GM12891 (cell line): ENCODE results near the gene IL1RAPL1.

ENCODE experiments used
- DNase-seq: peaks from one replicate; pipeline ENCODE4 v3.0.0; 2011; ENCODE audit warnings: low spot score; ENCODE audit not compliant: insufficient read length
- FAIRE-seq: peaks from 2 replicates; lab custom pipeline; 2011; peaks lifted over from hg19 to GRCh38; lab: Jason Lieb, UNC
- PAX5 ChIP-seq: IDR thresholded peaks from 2 replicates; pipeline ENCODE4 v1.6.1; 2011; ENCODE audit warnings: low read length, moderate library complexity, mild to moderate bottlenecking; ENCODE audit not compliant: insufficient read depth, severe bottlenecking
- POLR2A ChIP-seq: IDR thresholded peaks from 2 replicates; pipeline ENCODE4 v1.6.1; 2011; ENCODE audit warnings: low read depth, low read length, control low read depth
- POLR2AphosphoS5 ChIP-seq: IDR thresholded peaks from 2 replicates; pipeline ENCODE4 v1.6.1; 2011; ENCODE audit warnings: low read depth, low read length, control low read depth
- POU2F2 ChIP-seq: IDR thresholded peaks from 2 replicates; pipeline ENCODE4 v1.6.1; 2011; ENCODE audit warnings: low read depth, mild to moderate bottlenecking, control low read depth, low read length, moderate library complexity
- SPI1 ChIP-seq: IDR thresholded peaks from 2 replicates; pipeline ENCODE4 v1.6.1; 2011; ENCODE audit warnings: low read depth, low read length, control low read depth
- TAF1 ChIP-seq: IDR thresholded peaks from 2 replicates; pipeline ENCODE4 v1.6.1; 2011; ENCODE audit warnings: low read depth, low read length, control low read depth

Gene IL1RAPL1

DNA sequence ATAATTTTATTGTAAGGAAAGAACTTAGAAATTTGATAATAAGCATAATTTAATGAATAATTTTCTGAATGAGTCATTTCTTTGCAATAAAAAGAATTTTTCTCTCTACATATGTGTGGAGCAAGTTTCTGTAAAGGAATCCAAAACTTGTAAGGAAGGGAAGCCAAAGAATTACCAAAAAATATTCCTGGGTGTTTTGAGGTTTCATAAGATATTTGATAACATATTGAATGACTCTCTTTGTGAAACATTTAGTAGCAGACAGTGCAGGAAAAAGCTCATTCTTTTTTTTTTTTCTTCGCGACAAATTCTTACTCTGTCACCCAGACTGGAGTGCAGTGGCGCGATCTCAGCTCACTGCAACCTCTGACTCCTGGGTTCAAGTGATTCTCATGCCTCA lies 1159.1 kb downstream of the IL1RAPL1 start:
- FAIRE-seq (no peak), DNase-seq (no peak)
- TF ChIP-seq POLR2AphosphoS5 (no peak), TAF1 (no peak), POLR2A (no peak), POU2F2 (no peak), PAX5 (no peak), SPI1 (no peak)

GRCh38 chrX:29762006-29762405 lies 1174.8 kb downstream of the IL1RAPL1 start:
- FAIRE-seq: no peak
- TF ChIP-seq POLR2AphosphoS5 (no peak), TAF1 (no peak), SPI1 (no peak), PAX5 (no peak), POLR2A (no peak), POU2F2 (no peak)
- no peak for DNase-seq

GRCh38 chrX:29775890-29776289 lies 1188.6 kb downstream of the IL1RAPL1 start:
- DNase-seq (no peak), FAIRE-seq (no peak)
- TF ChIP-seq PAX5 (no peak), SPI1 (no peak), POLR2AphosphoS5 (no peak), POU2F2 (no peak), TAF1 (no peak), POLR2A (no peak)

DNA sequence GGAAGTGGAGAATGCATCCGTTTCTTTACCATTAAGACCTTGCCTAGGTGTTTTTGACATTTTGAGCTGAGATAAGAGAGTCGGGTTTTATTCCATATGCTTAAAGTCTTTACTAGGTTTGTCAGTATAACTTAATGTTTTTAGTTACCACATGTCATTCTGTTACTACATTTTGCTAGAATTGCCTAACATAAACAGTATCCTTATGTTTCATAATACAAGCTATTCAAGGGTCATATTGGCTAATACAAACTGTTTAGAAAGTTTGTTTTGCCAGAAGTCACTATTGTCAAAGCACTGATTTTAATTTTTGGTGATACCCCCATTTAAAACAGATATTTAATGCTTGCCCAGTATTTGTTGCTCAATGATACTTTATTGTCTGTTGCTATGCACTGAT lies 1200.4 kb downstream of the IL1RAPL1 start:
- no peak for DNase-seq
- FAIRE-seq: no peak
- no peak for TF ChIP-seq TAF1
- no peak for TF ChIP-seq SPI1
- no peak for TF ChIP-seq POLR2A
- TF ChIP-seq PAX5: no peak
- TF ChIP-seq POLR2AphosphoS5: no peak
- no peak for TF ChIP-seq POU2F2

GRCh38 chrX:29788991-29789699 lies 1201.9 kb downstream of the IL1RAPL1 start:
- DNase-seq (no peak), FAIRE-seq (no peak)
- no peak for TF ChIP-seq POU2F2
- no peak for TF ChIP-seq SPI1
- TF ChIP-seq POLR2AphosphoS5: no peak
- TF ChIP-seq PAX5: no peak
- no peak for TF ChIP-seq TAF1
- TF ChIP-seq POLR2A: no peak

GRCh38 chrX:29792335-29792734 lies 1205.1 kb downstream of the IL1RAPL1 start:
- FAIRE-seq (no peak), DNase-seq (no peak)
- TF ChIP-seq PAX5: no peak
- no peak for TF ChIP-seq POU2F2
- TF ChIP-seq POLR2A: no peak
- no peak for TF ChIP-seq TAF1
- TF ChIP-seq POLR2AphosphoS5: no peak
- no peak for TF ChIP-seq SPI1

GRCh38 chrX:29797156-29797555 lies 1209.9 kb downstream of the IL1RAPL1 start:
- TF ChIP-seq POLR2A: no peak
- TF ChIP-seq PAX5: no peak
- TF ChIP-seq SPI1: no peak
- TF ChIP-seq POU2F2: no peak
- no peak for TF ChIP-seq POLR2AphosphoS5
- TF ChIP-seq TAF1: no peak

GRCh38 chrX:29798469-29798868 lies 1211.2 kb downstream of the IL1RAPL1 start:
- no peak for DNase-seq
- FAIRE-seq: no peak
- TF ChIP-seq POLR2AphosphoS5 (no peak), TAF1 (no peak), SPI1 (no peak), PAX5 (no peak), POLR2A (no peak), POU2F2 (no peak)

More at GRCh38 chrX:29797156-29797555, 1209.9 kb downstream of the IL1RAPL1 start:
- no peak for FAIRE-seq
- no peak for DNase-seq

- TF ChIP-seq PAX5 (no peak), SPI1 (no peak), TAF1 (no peak), POU2F2 (no peak), POLR2A (no peak), POLR2AphosphoS5 (no peak)
- DNase-seq: no peak
- no peak for FAIRE-seq
Measured at GRCh38 chrX:29813174-29813573, 1225.9 kb downstream of the IL1RAPL1 start.

DNA sequence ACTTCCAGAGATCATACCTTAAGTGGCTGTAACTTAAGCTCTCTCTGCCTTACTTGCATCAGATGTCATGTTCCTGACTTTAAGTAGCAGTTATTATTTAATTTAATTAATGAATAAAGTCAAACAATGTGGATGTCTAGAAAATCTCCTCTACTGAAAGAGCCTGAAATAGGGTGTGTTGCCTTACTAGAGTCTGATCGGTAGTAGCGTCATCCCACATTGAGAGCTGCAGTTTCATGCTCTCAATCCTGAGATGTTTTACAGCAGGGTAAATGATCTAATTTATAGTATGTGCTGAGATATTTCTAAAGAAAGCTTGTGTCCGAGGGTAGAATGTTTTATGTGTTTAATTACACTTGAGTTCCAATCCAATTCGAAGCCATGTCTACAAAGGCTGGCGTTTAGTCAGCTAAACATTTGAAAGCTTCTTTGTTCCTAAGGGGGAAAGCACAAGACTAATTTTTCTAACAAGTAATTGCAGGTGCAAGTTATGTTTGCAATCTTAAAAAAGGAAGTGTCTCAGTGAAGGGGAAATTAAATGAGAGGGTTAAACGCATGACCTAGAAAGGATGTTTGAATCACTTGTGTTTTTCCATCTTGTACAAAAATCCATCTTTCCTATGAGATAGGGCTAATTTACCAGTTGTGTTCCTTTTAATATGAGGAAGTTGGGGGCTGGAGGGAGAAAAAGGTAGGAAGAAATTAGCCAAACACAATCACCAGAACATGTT lies 1237.1 kb downstream of the IL1RAPL1 start:
- DNase-seq (no peak), FAIRE-seq (peak; percentile 90)
- TF ChIP-seq PAX5 (no peak), SPI1 (peak; percentile 61)

GRCh38 chrX:29826742-29827141 lies 1239.5 kb downstream of the IL1RAPL1 start:
- TF ChIP-seq POLR2AphosphoS5 (no peak), POLR2A (no peak), SPI1 (no peak)
- FAIRE-seq: no peak
- no peak for DNase-seq
